Natural killer cell (primary cell): ENCODE measurements around the gene RIPOR1. TPM values are rescaled to one million over a fixed set of nuclear protein-coding genes. Genes with fewer than 3 reads are reported as not detected.
A peak's percentile ranks its signal among the peaks of the same experiment; 100 is the strongest.

ENCODE experiments used
- ATAC-seq, 3 donors: fragments of 150-1000 bp in 2 of 3; fragments of 200-7000 bp in 1 of 3; cut with Tn5 transposase; 1 replicate in 1 of 3; 2 replicates in 2 of 3; pipeline ENCODE4 v1.10.0; 2021; ENCODE audit warnings: mild to moderate bottlenecking in 2 of 3, moderate library complexity in 2 of 3
- DNase-seq, 2 donors: peaks; one replicate each; pipeline versions ENCODE4 v3.0.0 to v3.0.0-alpha.2; 2013 to 2021; ENCODE audit warnings: mixed read lengths in 1 of 2
- H3K27ac ChIP-seq: one replicate; pipeline ENCODE4 v1.5.1; 2013; ENCODE audit warnings: mild to moderate bottlenecking, low read length
- H3K27me3 ChIP-seq: one replicate; pipeline ENCODE4 v1.6.1; 2013; ENCODE audit warnings: low read length; ENCODE audit not compliant: control insufficient read depth, insufficient read depth
- H3K36me3 ChIP-seq: one replicate; pipeline ENCODE4 v1.6.1; 2013; ENCODE audit warnings: low read length; ENCODE audit not compliant: control insufficient read depth, insufficient read depth
- H3K4me1 ChIP-seq: one replicate; pipeline ENCODE4 v1.6.1; 2013; ENCODE audit warnings: low read length; ENCODE audit not compliant: control insufficient read depth, insufficient read depth
- H3K4me3 ChIP-seq: one replicate; pipeline ENCODE4 v1.5.1; 2013; ENCODE audit warnings: low read length
- H3K9me3 ChIP-seq: one replicate; pipeline ENCODE4 v1.6.1; 2013; ENCODE audit warnings: low read length; ENCODE audit not compliant: control insufficient read depth, insufficient read depth
- H3K27ac Mint-ChIP-seq, 2 donors: one replicate each; pipeline ENCODE4 v1.8.0; 2022; ENCODE audit warnings: mild to moderate bottlenecking in 2 of 2, mixed read lengths in 2 of 2, moderate library complexity in 1 of 2
- H3K27me3 Mint-ChIP-seq, 2 donors: one replicate each; pipeline ENCODE4 v1.8.0; 2022; ENCODE audit warnings: low read depth in 2 of 2, mixed read lengths in 2 of 2
- H3K36me3 Mint-ChIP-seq: one replicate; pipeline ENCODE4 v1.8.0; 2022; ENCODE audit warnings: mixed read lengths
- H3K4me1 Mint-ChIP-seq, 2 donors: one replicate each; pipeline ENCODE4 v1.8.0; 2022; ENCODE audit warnings: mixed read lengths in 2 of 2
- H3K4me3 Mint-ChIP-seq: one replicate; pipeline ENCODE4 v1.8.0; 2022; ENCODE audit warnings: mild to moderate bottlenecking, moderate library complexity, mixed read lengths
- H3K9me3 Mint-ChIP-seq, 2 donors: one replicate each; pipeline ENCODE4 v1.8.0; 2022; ENCODE audit warnings: mixed read lengths in 2 of 2
- WGBS: methylation state at CpG from one replicate; pipeline ENCODE4 v1.1.7; 2013; ENCODE audit warnings: missing lambda C conversion rate; ENCODE audit not compliant: insufficient coverage; 5-methylcytosine and 5-hydroxymethylcytosine counted together
- intact Hi-C: fragments of 100-400 bp; cut with micrococcal nuclease; formaldehyde crosslinking; loops from one replicate; pipeline ENCODE4 v1.14.2; 2022
- total RNA-seq, 4 donors: library from RNA; stranded (reverse); fragments of 120-200 nt in 1 of 4; gene quantifications; one replicate each; pipeline versions ENCODE4 v1.2.3 to v1.2.4, GENCODE V29; 2013 to 2022
- TF ChIP-seq, protein P1 (sequence below): fragments of 200-600 bp; IDR thresholded peaks from one replicate; pipeline ENCODE4 v1.8.0; 2022; ENCODE audit warnings: antibody characterized with exemption

Gene RIPOR1
- total RNA-seq, 3 donors from 2014 or later (not counting 1 experiment from before 2014, with no cell fraction given) = 68.2 to 118 (median 74.8) TPM

DNA sequence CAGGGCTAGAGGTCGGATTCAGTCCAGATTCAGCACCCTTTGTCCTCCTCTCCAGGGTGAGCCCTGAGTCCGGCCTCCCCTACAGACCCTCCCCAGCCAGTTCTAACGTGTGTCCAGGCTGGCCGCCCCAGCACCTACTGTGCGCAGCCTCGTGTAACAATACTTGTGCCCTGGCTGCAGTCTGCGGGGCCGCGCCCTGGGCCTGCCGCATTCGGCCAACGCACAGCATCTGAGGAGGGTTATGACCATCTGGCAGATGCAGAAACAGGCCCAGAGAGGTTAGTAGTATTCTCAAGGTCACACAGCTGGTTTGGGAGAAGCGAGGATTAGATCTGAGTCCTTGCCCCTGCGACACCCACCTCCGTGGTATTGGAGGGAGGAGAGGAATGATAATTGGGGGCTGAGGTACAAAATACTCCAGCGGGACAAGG, 968 bp downstream of the RIPOR1 start:
- no peaks in the 10 kb centered on the region for H3K27me3 ChIP-seq
- H3K27ac Mint-ChIP-seq = peak overlapping the region; percentile 70 to 92
- peaks cover 41% of the 10 kb centered on the region for H3K4me1 ChIP-seq
- intact Hi-C loops = loop anchor here (5.0 to 10.0 kb wide), 2 partner anchors 37 to 275 kb away; partner anchors contain the start of genes RANBP10 and TSNAXIP1
- peaks cover 0 to 15% of the 10 kb centered on the region in 2 donors for H3K27me3 Mint-ChIP-seq
- DNase-seq = no peak
- H3K36me3 ChIP-seq = no peaks in the 10 kb centered on the region
- ATAC-seq = no peak
- no peaks in the 10 kb centered on the region for H3K9me3 Mint-ChIP-seq
- 33% methylated on average over 16 of the region's 16 CpGs for WGBS
- H3K4me3 ChIP-seq = peak overlapping the region; percentile 50
- H3K27ac ChIP-seq = peak overlapping the region; percentile 84
- H3K9me3 ChIP-seq = no peaks in the 10 kb centered on the region
- no peaks in the 10 kb centered on the region for H3K36me3 Mint-ChIP-seq
- H3K4me1 Mint-ChIP-seq = peaks cover 19 to 33% of the 10 kb centered on the region in 2 donors
- peak overlapping the region; percentile 91 for H3K4me3 Mint-ChIP-seq
- TF ChIP-seq, protein P1, sequence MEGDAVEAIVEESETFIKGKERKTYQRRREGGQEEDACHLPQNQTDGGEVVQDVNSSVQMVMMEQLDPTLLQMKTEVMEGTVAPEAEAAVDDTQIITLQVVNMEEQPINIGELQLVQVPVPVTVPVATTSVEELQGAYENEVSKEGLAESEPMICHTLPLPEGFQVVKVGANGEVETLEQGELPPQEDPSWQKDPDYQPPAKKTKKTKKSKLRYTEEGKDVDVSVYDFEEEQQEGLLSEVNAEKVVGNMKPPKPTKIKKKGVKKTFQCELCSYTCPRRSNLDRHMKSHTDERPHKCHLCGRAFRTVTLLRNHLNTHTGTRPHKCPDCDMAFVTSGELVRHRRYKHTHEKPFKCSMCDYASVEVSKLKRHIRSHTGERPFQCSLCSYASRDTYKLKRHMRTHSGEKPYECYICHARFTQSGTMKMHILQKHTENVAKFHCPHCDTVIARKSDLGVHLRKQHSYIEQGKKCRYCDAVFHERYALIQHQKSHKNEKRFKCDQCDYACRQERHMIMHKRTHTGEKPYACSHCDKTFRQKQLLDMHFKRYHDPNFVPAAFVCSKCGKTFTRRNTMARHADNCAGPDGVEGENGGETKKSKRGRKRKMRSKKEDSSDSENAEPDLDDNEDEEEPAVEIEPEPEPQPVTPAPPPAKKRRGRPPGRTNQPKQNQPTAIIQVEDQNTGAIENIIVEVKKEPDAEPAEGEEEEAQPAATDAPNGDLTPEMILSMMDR = no peak

DNA sequence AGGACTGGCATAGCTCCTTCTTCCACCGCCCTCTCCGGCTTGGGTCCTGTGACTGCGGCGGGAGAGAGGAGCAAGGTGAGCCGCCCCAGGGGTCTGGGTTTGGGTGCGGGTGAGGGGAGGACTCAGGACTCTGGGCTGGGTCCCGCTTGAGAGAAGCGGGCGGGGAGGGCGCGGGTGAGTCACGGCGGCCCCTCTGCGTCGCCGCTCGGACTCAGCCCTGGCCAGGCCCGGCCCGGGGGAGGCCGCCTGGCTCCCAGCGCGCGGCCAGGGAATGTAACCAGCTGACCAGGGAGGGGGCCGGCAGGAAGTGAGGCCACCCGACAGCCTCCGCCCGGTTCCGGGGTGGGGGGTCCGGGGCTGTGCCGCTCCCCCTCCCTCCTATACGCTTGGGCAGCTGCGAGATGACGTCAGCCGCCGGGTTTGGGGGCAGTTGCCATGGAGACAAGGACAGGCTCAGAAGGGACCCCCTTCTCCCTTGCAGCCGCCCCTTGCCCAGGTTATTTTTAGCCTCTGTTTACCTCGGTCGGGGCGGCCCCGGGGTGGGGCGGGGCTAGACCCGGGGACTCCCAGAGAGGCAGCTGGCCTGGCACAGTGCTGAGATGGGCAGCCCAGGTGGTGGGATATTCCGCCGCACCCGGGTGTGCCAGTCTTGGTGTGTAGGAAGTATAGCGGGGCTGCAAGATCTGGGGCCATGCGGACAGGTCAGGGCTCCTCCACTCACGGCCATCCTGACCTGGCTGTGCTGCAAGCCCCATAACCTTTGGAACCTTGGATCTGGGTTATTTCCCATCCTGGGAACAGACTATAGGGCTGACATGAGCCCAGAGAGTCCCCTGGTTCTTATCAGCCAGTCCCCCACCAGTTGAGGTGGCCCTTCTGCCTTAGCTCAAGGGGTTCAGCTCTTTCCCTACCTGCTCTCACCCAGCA, 1.6 kb downstream of the RIPOR1 start:
- 9% methylated on average over 48 of the region's 48 CpGs for WGBS
- Mint-ChIP-seq H3K4me3 (peak overlapping the region; percentile 91), H3K27ac (peak overlapping the region; percentile 71 to 92), H3K36me3 (no peaks in the 10 kb centered on the region), H3K27me3 (peaks cover 0 to 15% of the 10 kb centered on the region in 2 donors), H3K4me1 (peaks cover 23 to 37% of the 10 kb centered on the region in 2 donors), H3K9me3 (no peaks in the 10 kb centered on the region)
- peak; percentile 58 to 60 for DNase-seq
- Histone ChIP-seq H3K36me3 (no peaks in the 10 kb centered on the region), H3K9me3 (no peaks in the 10 kb centered on the region), H3K27me3 (no peaks in the 10 kb centered on the region), H3K27ac (peak overlapping the region; percentile 84), H3K4me3 (peak overlapping the region; percentile 50), H3K4me1 (peaks cover 41% of the 10 kb centered on the region)
- TF ChIP-seq, protein P1 = no peak
- intact Hi-C loops = no loop called here
- ATAC-seq = peak; percentile 73 to 77 (median 76)

DNA sequence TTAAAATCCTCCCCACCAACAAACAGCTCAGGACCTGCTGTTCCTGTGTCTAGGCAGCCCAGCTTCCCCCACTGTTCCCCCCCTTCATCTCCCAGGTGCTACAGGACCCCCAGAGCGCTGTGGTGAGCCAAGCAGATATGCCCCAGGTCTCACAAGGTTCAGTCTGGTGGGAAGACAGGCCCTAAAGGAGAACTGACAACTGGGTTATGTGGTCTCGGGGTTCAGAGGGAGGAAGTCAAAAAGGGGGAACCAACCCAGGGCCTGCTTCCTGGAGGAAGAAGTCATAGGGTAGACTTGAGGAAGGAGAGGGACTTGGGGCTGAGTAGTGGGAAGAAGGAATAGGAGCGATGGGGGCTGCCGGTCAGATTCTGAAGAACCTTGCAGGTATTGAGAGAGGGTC, 2.6 kb downstream of the RIPOR1 start:
- Mint-ChIP-seq H3K27ac (peak overlapping the region; percentile 71 to 92), H3K9me3 (no peaks in the 10 kb centered on the region), H3K36me3 (no peaks in the 10 kb centered on the region), H3K4me1 (peaks cover 29 to 46% of the 10 kb centered on the region in 2 donors), H3K27me3 (peaks cover 0 to 15% of the 10 kb centered on the region in 2 donors), H3K4me3 (peak overlapping the region; percentile 43)
- TF ChIP-seq, protein P1 = no peak
- ATAC-seq (peak in 1 of 3 donors; percentile 37), DNase-seq (no peak)
- H3K36me3 ChIP-seq = no peaks in the 10 kb centered on the region
- intact Hi-C loops = no loop called here
- peak overlapping the region; percentile 84 for H3K27ac ChIP-seq
- H3K27me3 ChIP-seq = no peaks in the 10 kb centered on the region
- no peaks in the 10 kb centered on the region for H3K9me3 ChIP-seq
- peaks cover 41% of the 10 kb centered on the region for H3K4me1 ChIP-seq
- 35% methylated on average over 4 of the region's 4 CpGs for WGBS
- peak overlapping the region; percentile 50 for H3K4me3 ChIP-seq
